ENCODE data around the gene PPIP5K2. TPM values are rescaled to one million over a fixed set of nuclear protein-coding genes. Genes with fewer than 3 reads are reported as not detected.
A peak's percentile ranks its signal among the peaks of the same experiment; 100 is the strongest.
"Not testable (repeated sequence)": the region's sequence is repeated elsewhere in the genome, so short reads cannot be mapped to it uniquely, and the experiment has no call there.

PPIP5K2 gene
- total and polyA plus RNA-seq, 9 donors = 17.8 to 63.3 (median 45.4) TPM

GRCh38 chr5:103133231-103133630 is 13.1 kb downstream of the PPIP5K2 start:
- no peak for DNase-seq
- no peak for TF ChIP-seq POLR2A (IDR thresholded peaks at IDR 0.05)
- TF ChIP-seq EP300 (IDR thresholded peaks at IDR 0.05) = no peak
- no peak for TF ChIP-seq CTCF (IDR thresholded peaks at IDR 0.05)
- Histone ChIP-seq H3K27ac (no peak overlapping the region), H3K4me1 (ENCODE audit: insufficient read depth) (no peaks in the 10 kb centered on the region), H3K4me3 (no peak overlapping the region), H3K36me3 (no peaks in the 10 kb centered on the region), H3K27me3 (no peaks in the 10 kb centered on the region), H3K9me3 (no peaks in the 10 kb centered on the region)
- intact Hi-C loops (cut with DNase I) = no loop called here
- 35 to 58% (median 41%) methylated on average over 2 of the region's 2 CpGs for WGBS, 3 donors

- H3K9me3 ChIP-seq = no peaks in the 10 kb centered on the region
- TF ChIP-seq POLR2A (IDR thresholded peaks at IDR 0.05) (no peak), CTCF (IDR thresholded peaks at IDR 0.05) (no peak), EP300 (IDR thresholded peaks at IDR 0.05) (no peak)
- no peak overlapping the region for H3K4me3 ChIP-seq
- no peaks in the 10 kb centered on the region for H3K27me3 ChIP-seq
- no peak for DNase-seq
- H3K4me1 ChIP-seq (ENCODE audit: insufficient read depth) = no peaks in the 10 kb centered on the region
- no peaks in the 10 kb centered on the region for H3K36me3 ChIP-seq
- H3K27ac ChIP-seq = no peak overlapping the region
- intact Hi-C loops (cut with DNase I) = no loop called here
- 97 to 100% (median 97%) methylated on average over 1 of the region's 1 CpG for WGBS, 3 donors
Observed at GRCh38 chr5:103135461-103135860, 15.4 kb downstream of the PPIP5K2 start.

- H3K4me1 ChIP-seq (ENCODE audit: insufficient read depth) = no peaks in the 10 kb centered on the region
- no peaks in the 10 kb centered on the region for H3K36me3 ChIP-seq
- no peak overlapping the region for H3K27ac ChIP-seq
- H3K9me3 ChIP-seq = no peaks in the 10 kb centered on the region
- 93 to 94% (median 93%) methylated on average over 3 of the region's 3 CpGs for WGBS, 3 donors
- H3K27me3 ChIP-seq = no peaks in the 10 kb centered on the region
- DNase-seq = no peak
- intact Hi-C loops (cut with DNase I) = no loop called here
- no peak overlapping the region for H3K4me3 ChIP-seq
- TF ChIP-seq POLR2A (IDR thresholded peaks at IDR 0.05) = no peak
- no peak for TF ChIP-seq CTCF (IDR thresholded peaks at IDR 0.05)
- TF ChIP-seq EP300 (IDR thresholded peaks at IDR 0.05) = no peak
Observed at GRCh38 chr5:103138202-103138690, 18.1 kb downstream of the PPIP5K2 start.

- H3K4me1 ChIP-seq (ENCODE audit: insufficient read depth) = no peaks in the 10 kb centered on the region
- no peak overlapping the region for H3K27ac ChIP-seq
- TF ChIP-seq EP300 (IDR thresholded peaks at IDR 0.05) = no peak
- TF ChIP-seq CTCF (IDR thresholded peaks at IDR 0.05) = peak; percentile 61 to 65 (median 61)
- TF ChIP-seq POLR2A (IDR thresholded peaks at IDR 0.05) = no peak
- 7 to 10% (median 8%) methylated on average over 2 of the region's 2 CpGs for WGBS, 3 donors
- DNase-seq = peak; percentile 53 to 73 (median 62)
- no peaks in the 10 kb centered on the region for H3K9me3 ChIP-seq
- intact Hi-C loops (cut with DNase I) = no loop called here
- no peaks in the 10 kb centered on the region for H3K27me3 ChIP-seq
- no peaks in the 10 kb centered on the region for H3K36me3 ChIP-seq
- H3K4me3 ChIP-seq = no peak overlapping the region
Observed at GRCh38 chr5:103139264-103139865, 19.3 kb downstream of the PPIP5K2 start.

GRCh38 chr5:103142132-103142531 is 22.0 kb downstream of the PPIP5K2 start:
- H3K4me3 ChIP-seq; H3K27ac ChIP-seq; DNase-seq; H3K36me3 ChIP-seq; H3K27me3 ChIP-seq; H3K4me1 ChIP-seq (ENCODE audit: insufficient read depth); intact Hi-C loops (cut with DNase I); H3K9me3 ChIP-seq: not testable (repeated sequence)
- WGBS, 3 donors = 96 to 98% (median 97%) methylated on average over 21 to 25 of the region's 25 CpGs
